ENCODE data around the gene ATP2C2. TPM values are rescaled to one million over a fixed set of nuclear protein-coding genes. Genes with fewer than 3 reads are reported as not detected.

ATP2C2 gene
- total RNA-seq, 6 experiments from 2014 or later, result 0.18 to 0.51 (median 0.32) TPM; not detected in 2

- DNase-seq (no peak), ATAC-seq (no peak)
- Histone ChIP-seq H3K27me3 (no peaks in the 10 kb centered on the region), H3K27ac (no peak overlapping the region), H3K4me1 (no peaks in the 10 kb centered on the region), H3K36me3 (no peaks in the 10 kb centered on the region), H3K9me3 (no peaks in the 10 kb centered on the region), H3K4me3 (no peak overlapping the region)
- intact Hi-C loops (cut with DNase I), result no loop called here
- WGBS (ENCODE audit: insufficient coverage, low coverage, low lambda C conversion rate, missing lambda C conversion rate), result 62% methylated on average over 8 of the region's 16 CpGs
- TF ChIP-seq POLR2A (IDR thresholded peaks at IDR 0.05) (no peak), CTCF (IDR thresholded peaks at IDR 0.05) (no peak)
Measured at GRCh38 chr16:84350685-84351400, 17.5 kb upstream of the ATP2C2 start.

- 93% methylated on average over 8 of the region's 8 CpGs for WGBS (ENCODE audit: insufficient coverage, low coverage, low lambda C conversion rate, missing lambda C conversion rate)
- DNase-seq (no peak), ATAC-seq (no peak)
- Histone ChIP-seq H3K4me1 (no peaks in the 10 kb centered on the region), H3K27ac (no peak overlapping the region), H3K9me3 (no peaks in the 10 kb centered on the region), H3K36me3 (no peaks in the 10 kb centered on the region), H3K4me3 (no peak overlapping the region), H3K27me3 (no peaks in the 10 kb centered on the region)
- TF ChIP-seq POLR2A (IDR thresholded peaks at IDR 0.05) (no peak), CTCF (IDR thresholded peaks at IDR 0.05) (no peak)
- intact Hi-C loops (cut with DNase I), result no loop called here
Measured at GRCh38 chr16:84351630-84352029, 16.7 kb upstream of the ATP2C2 start.

- no peaks in the 10 kb centered on the region for H3K36me3 ChIP-seq
- DNase-seq (no peak), ATAC-seq (peak in 1 of 4 donors; percentile 45)
- WGBS (ENCODE audit: insufficient coverage, low coverage, low lambda C conversion rate, missing lambda C conversion rate), result 76% methylated on average over 2 of the region's 6 CpGs
- H3K9me3 ChIP-seq, result no peaks in the 10 kb centered on the region
- TF ChIP-seq CTCF (IDR thresholded peaks at IDR 0.05), result no peak
- TF ChIP-seq POLR2A (IDR thresholded peaks at IDR 0.05), result no peak
- H3K4me1 ChIP-seq, result peaks cover 0 to 3% (median 0%) of the 10 kb centered on the region in 4 donors
- intact Hi-C loops (cut with DNase I), result no loop called here
- no peaks in the 10 kb centered on the region for H3K27me3 ChIP-seq
- H3K4me3 ChIP-seq, result no peak overlapping the region
- no peak overlapping the region for H3K27ac ChIP-seq
Measured at GRCh38 chr16:84354306-84354705, 14.0 kb upstream of the ATP2C2 start.

- 49% methylated on average over 2 of the region's 2 CpGs for WGBS (ENCODE audit: insufficient coverage, low coverage, low lambda C conversion rate, missing lambda C conversion rate)
- DNase-seq (no peak), ATAC-seq (no peak)
- no peak overlapping the region for H3K27ac ChIP-seq
- TF ChIP-seq CTCF (IDR thresholded peaks at IDR 0.05), result no peak
- TF ChIP-seq POLR2A (IDR thresholded peaks at IDR 0.05), result no peak
- H3K36me3 ChIP-seq, result no peaks in the 10 kb centered on the region
- H3K9me3 ChIP-seq, result no peaks in the 10 kb centered on the region
- no peak overlapping the region for H3K4me3 ChIP-seq
- no peaks in the 10 kb centered on the region for H3K27me3 ChIP-seq
- peaks cover 0 to 3% (median 0%) of the 10 kb centered on the region in 4 donors for H3K4me1 ChIP-seq
- intact Hi-C loops (cut with DNase I), result no loop called here
Measured at GRCh38 chr16:84355149-84355548, 13.2 kb upstream of the ATP2C2 start.

Data from right lobe of liver (tissue), 6 donors.